Measurements from ENCODE around the gene RHOC. TPM values are rescaled to one million over a fixed set of nuclear protein-coding genes. Genes with fewer than 3 reads are reported as not detected.

The RHOC gene
- total and polyA plus RNA-seq, 8 donors: 99.8 to 375 (median 131) TPM

- Histone ChIP-seq H3K27me3 (no peaks in the 10 kb centered on the region), H3K4me3 (peak overlapping the region; percentile 80 to 88 (median 84)), H3K36me3 (peaks cover 8 to 14% (median 12%) of the 10 kb centered on the region in 4 donors), H3K4me1 (peaks cover 11 to 28% (median 27%) of the 10 kb centered on the region in 4 donors), H3K27ac (peak overlapping the region; percentile 84 to 96 (median 95)), H3K9me3 (no peaks in the 10 kb centered on the region)
- 37 to 43% (median 41%) methylated on average over 7 of the region's 7 CpGs for WGBS, 5 donors
- TF ChIP-seq POLR2AphosphoS5 (IDR thresholded peaks at IDR 0.05): no peak
- TF ChIP-seq EP300 (IDR thresholded peaks at IDR 0.05): no peak
- no peak for TF ChIP-seq POLR2A (IDR thresholded peaks at IDR 0.05)
- TF ChIP-seq CTCF (IDR thresholded peaks at IDR 0.05): no peak
- intact Hi-C loops (cut with DNase I; ENCODE audit: low total_unique reads): no loop called here
- no peak for DNase-seq
Observed at GRCh38 chr1:112675728-112676381, 31.1 kb downstream of the RHOC start.

- H3K4me1 ChIP-seq: peaks cover 11 to 28% (median 27%) of the 10 kb centered on the region in 4 donors
- peak overlapping the region; percentile 84 to 96 (median 95) for H3K27ac ChIP-seq
- peaks cover 9 to 21% (median 19%) of the 10 kb centered on the region in 4 donors for H3K36me3 ChIP-seq
- H3K9me3 ChIP-seq: no peaks in the 10 kb centered on the region
- H3K27me3 ChIP-seq: no peaks in the 10 kb centered on the region
- H3K4me3 ChIP-seq: peak overlapping the region; percentile 80 to 88 (median 84)
- TF ChIP-seq CTCF (IDR thresholded peaks at IDR 0.05): peak in 1 of 7 experiments; percentile 8
- no peak for TF ChIP-seq POLR2A (IDR thresholded peaks at IDR 0.05)
- 0 to 1% (median 1%) methylated on average over 14 to 68 of the region's 68 CpGs for WGBS, 5 donors
- intact Hi-C loops (cut with DNase I; ENCODE audit: low total_unique reads): no loop called here
- peak in 1 of 2 donors; percentile 86 for DNase-seq
Observed at GRCh38 chr1:112674986-112675727, 31.8 kb downstream of the RHOC start.

GRCh38 chr1:112674440-112674985, 32.4 kb downstream of the RHOC start, which contains the start of gene MOV10:
TSS of gene MOV10 (plus strand) at chr1:112674659. CDS start at chr1:112674913, 254 bp downstream.
- TF ChIP-seq POLR2A (IDR thresholded peaks at IDR 0.05) (no peak), POLR2AphosphoS5 (IDR thresholded peaks at IDR 0.05) (peak; percentile 36 to 66 (median 60))
- Histone ChIP-seq H3K27me3 (no peaks in the 10 kb centered on the region), H3K36me3 (peaks cover 15 to 27% (median 25%) of the 10 kb centered on the region in 4 donors), H3K9me3 (no peaks in the 10 kb centered on the region), H3K27ac (peak within 1 kb of the TSS; percentile 84 to 96 (median 95)), H3K4me3 (peak within 1 kb of the TSS; percentile 80 to 88 (median 84)), H3K4me1 (peaks cover 11 to 28% (median 27%) of the 10 kb centered on the region in 4 donors)
- intact Hi-C loops (cut with DNase I; ENCODE audit: low total_unique reads): no loop called here
- DNase-seq: peak; percentile 82 to 90
- 0% methylated on average over 26 to 30 of the region's 30 CpGs for WGBS, 5 donors

GRCh38 chr1:112673592-112674439, 33.1 kb downstream of the RHOC start:
- Histone ChIP-seq H3K36me3 (peaks cover 19 to 34% (median 32%) of the 10 kb centered on the region in 4 donors), H3K4me1 (peaks cover 11 to 28% (median 27%) of the 10 kb centered on the region in 4 donors), H3K27ac (peak overlapping the region; percentile 84 to 96 (median 95)), H3K4me3 (peak overlapping the region; percentile 80 to 88 (median 84)), H3K9me3 (no peaks in the 10 kb centered on the region), H3K27me3 (no peaks in the 10 kb centered on the region)
- intact Hi-C loops (cut with DNase I; ENCODE audit: low total_unique reads): no loop called here
- 3 to 5% (median 4%) methylated on average over 18 of the region's 18 CpGs for WGBS, 5 donors
- DNase-seq: peak in 1 of 2 donors; percentile 76
- peak in 3 of 7 experiments; percentile 39 to 47 (median 46) for TF ChIP-seq CTCF (IDR thresholded peaks at IDR 0.05)
- no peak for TF ChIP-seq EP300 (IDR thresholded peaks at IDR 0.05)
- peak in 1 of 3 donors; percentile 37 for TF ChIP-seq POLR2AphosphoS5 (IDR thresholded peaks at IDR 0.05)
- TF ChIP-seq POLR2A (IDR thresholded peaks at IDR 0.05): no peak
